Thymus (tissue), 11 donors: ENCODE measurements around the gene SLC31A1. TPM values are rescaled to one million over a fixed set of nuclear protein-coding genes. Genes with fewer than 3 reads are reported as not detected.
"Not testable (repeated sequence)": the region's sequence is repeated elsewhere in the genome, so short reads cannot be mapped to it uniquely, and the experiment has no call there.

Experiments used
- DNase-seq, 9 donors: peaks; one replicate each; pipeline ENCODE4 v3.0.0-alpha.2; 2013; ENCODE audit warnings: low spot score in 9 of 9, low read depth in 6 of 9, missing footprints in 1 of 9
- H3K27ac ChIP-seq, 2 donors: one replicate each; pipeline ENCODE4 v1.5.1; 2013; ENCODE audit warnings: control low read depth in 1 of 2, low read depth in 1 of 2, low read length in 1 of 2, mild to moderate bottlenecking in 1 of 2, moderate library complexity in 1 of 2
- H3K27me3 ChIP-seq, 2 donors: one replicate each; pipeline ENCODE4 v1.5.1; 2013; ENCODE audit warnings: low read length in 1 of 2; ENCODE audit not compliant: control insufficient read depth in 2 of 2, insufficient read depth in 1 of 2
- H3K36me3 ChIP-seq, 2 donors: one replicate each; pipeline ENCODE4 v1.5.1; 2013; ENCODE audit warnings: low read length in 1 of 2, mild to moderate bottlenecking in 1 of 2, moderate library complexity in 1 of 2; ENCODE audit not compliant: control insufficient read depth in 2 of 2, insufficient read depth in 2 of 2
- H3K4me1 ChIP-seq, 2 donors: one replicate each; pipeline ENCODE4 v1.5.1; 2013; ENCODE audit warnings: low read length in 2 of 2; ENCODE audit not compliant: control insufficient read depth in 2 of 2, insufficient read depth in 2 of 2
- H3K4me3 ChIP-seq, 2 donors: one replicate each; pipeline ENCODE4 v1.5.1; 2013; ENCODE audit warnings: low read length in 2 of 2, control low read depth in 1 of 2, mild to moderate bottlenecking in 1 of 2
- H3K9me3 ChIP-seq, 2 donors: one replicate each; pipeline ENCODE4 v1.5.1; 2013; ENCODE audit warnings: low read length in 1 of 2, mild to moderate bottlenecking in 1 of 2; ENCODE audit not compliant: control insufficient read depth in 2 of 2, insufficient read depth in 1 of 2
- WGBS: extraction: QIAGEN DNeasy Blood & Tissue Kit; methylation state at CpG from one replicate; pipeline ENCODE4 v1.1.7; 2013; 5-methylcytosine and 5-hydroxymethylcytosine counted together
- polyA plus RNA-seq: library from polyadenylated mRNA; stranded (reverse); fragments of 200-250 nt; gene quantifications from one replicate; pipeline ENCODE4 v1.2.3, GENCODE V29; 2013
- total RNA-seq: library from RNA; stranded (reverse); fragments of 120-200 nt; gene quantifications from one replicate; pipeline ENCODE4 v1.2.4, GENCODE V29; 2013
- donor health status: healthy.

SLC31A1 gene
- total and polyA plus RNA-seq, 2 donors, result 5.4 to 6.4 TPM

GRCh38 chr9:113246928-113247327 is 25.6 kb downstream of the SLC31A1 start:
- H3K27me3 ChIP-seq, result no peaks in the 10 kb centered on the region
- no peaks in the 10 kb centered on the region for H3K4me1 ChIP-seq
- DNase-seq, result no peak
- no peak overlapping the region for H3K4me3 ChIP-seq
- H3K27ac ChIP-seq, result no peak overlapping the region
- 95% methylated on average over 6 of the region's 6 CpGs for WGBS
- no peaks in the 10 kb centered on the region for H3K9me3 ChIP-seq
- no peaks in the 10 kb centered on the region for H3K36me3 ChIP-seq

GRCh38 chr9:113247640-113248039 is 26.3 kb downstream of the SLC31A1 start:
- H3K4me3 ChIP-seq, result no peak overlapping the region
- DNase-seq, result no peak
- H3K27me3 ChIP-seq, result no peaks in the 10 kb centered on the region
- H3K36me3 ChIP-seq, result no peaks in the 10 kb centered on the region
- H3K4me1 ChIP-seq, result no peaks in the 10 kb centered on the region
- H3K27ac ChIP-seq, result no peak overlapping the region
- H3K9me3 ChIP-seq, result no peaks in the 10 kb centered on the region

- H3K36me3 ChIP-seq, H3K4me3 ChIP-seq, H3K4me1 ChIP-seq, H3K27me3 ChIP-seq, H3K9me3 ChIP-seq, H3K27ac ChIP-seq, DNase-seq: not testable (repeated sequence)
- WGBS, result 99% methylated on average over 2 of the region's 2 CpGs
Measured at GRCh38 chr9:113249661-113250060, 28.3 kb downstream of the SLC31A1 start.

GRCh38 chr9:113250807-113251206 is 29.5 kb downstream of the SLC31A1 start:
- no peaks in the 10 kb centered on the region for H3K27me3 ChIP-seq
- H3K9me3 ChIP-seq, result no peaks in the 10 kb centered on the region
- no peak overlapping the region for H3K27ac ChIP-seq
- no peaks in the 10 kb centered on the region for H3K4me1 ChIP-seq
- no peak for DNase-seq
- H3K36me3 ChIP-seq, result no peaks in the 10 kb centered on the region
- H3K4me3 ChIP-seq, result no peak overlapping the region
- 100% methylated on average over 2 of the region's 2 CpGs for WGBS

GRCh38 chr9:113254991-113255390 is 33.6 kb downstream of the SLC31A1 start:
- no peak for DNase-seq
- WGBS, result 97% methylated on average over 1 of the region's 1 CpG
- H3K27ac ChIP-seq, result no peak overlapping the region
- no peak overlapping the region for H3K4me3 ChIP-seq
- no peaks in the 10 kb centered on the region for H3K4me1 ChIP-seq
- H3K27me3 ChIP-seq, result no peaks in the 10 kb centered on the region
- H3K9me3 ChIP-seq, result no peaks in the 10 kb centered on the region
- H3K36me3 ChIP-seq, result peaks cover 2 to 13% of the 10 kb centered on the region in 2 donors

GRCh38 chr9:113255438-113255837 is 34.1 kb downstream of the SLC31A1 start:
- H3K36me3 ChIP-seq, result peaks cover 6 to 14% of the 10 kb centered on the region in 2 donors
- H3K9me3 ChIP-seq, result no peaks in the 10 kb centered on the region
- DNase-seq, result no peak
- no peak overlapping the region for H3K4me3 ChIP-seq
- no peaks in the 10 kb centered on the region for H3K4me1 ChIP-seq
- 95% methylated on average over 6 of the region's 6 CpGs for WGBS
- H3K27me3 ChIP-seq, result no peaks in the 10 kb centered on the region
- H3K27ac ChIP-seq, result no peak overlapping the region

GRCh38 chr9:113257863-113258262 is 36.5 kb downstream of the SLC31A1 start:
- H3K9me3 ChIP-seq, result no peaks in the 10 kb centered on the region
- no peaks in the 10 kb centered on the region for H3K27me3 ChIP-seq
- WGBS, result 95% methylated on average over 3 of the region's 3 CpGs
- H3K4me3 ChIP-seq, result no peak overlapping the region
- no peak overlapping the region for H3K27ac ChIP-seq
- no peaks in the 10 kb centered on the region for H3K4me1 ChIP-seq
- no peak for DNase-seq
- peaks cover 6 to 14% of the 10 kb centered on the region in 2 donors for H3K36me3 ChIP-seq

GRCh38 chr9:113258282-113258681 is 36.9 kb downstream of the SLC31A1 start:
- no peaks in the 10 kb centered on the region for H3K9me3 ChIP-seq
- H3K36me3 ChIP-seq, result peaks cover 6 to 14% of the 10 kb centered on the region in 2 donors
- WGBS, result 99% methylated on average over 1 of the region's 1 CpG
- no peaks in the 10 kb centered on the region for H3K27me3 ChIP-seq
- no peak for DNase-seq
- H3K27ac ChIP-seq, result no peak overlapping the region
- H3K4me3 ChIP-seq, result no peak overlapping the region
- H3K4me1 ChIP-seq, result no peaks in the 10 kb centered on the region

GRCh38 chr9:113261917-113262671 is 40.8 kb downstream of the SLC31A1 start:
- DNase-seq, result no peak
- Histone ChIP-seq H3K36me3 (peaks cover 6 to 17% of the 10 kb centered on the region in 2 donors), H3K4me3 (no peak overlapping the region), H3K27me3 (no peaks in the 10 kb centered on the region), H3K9me3 (no peaks in the 10 kb centered on the region), H3K27ac (no peak overlapping the region), H3K4me1 (no peaks in the 10 kb centered on the region)
- 98% methylated on average over 1 of the region's 1 CpG for WGBS
